ENCODE results near the gene COPS9.
A peak's percentile ranks its signal among the peaks of the same experiment; 100 is the strongest.

COPS9 gene

DNA sequence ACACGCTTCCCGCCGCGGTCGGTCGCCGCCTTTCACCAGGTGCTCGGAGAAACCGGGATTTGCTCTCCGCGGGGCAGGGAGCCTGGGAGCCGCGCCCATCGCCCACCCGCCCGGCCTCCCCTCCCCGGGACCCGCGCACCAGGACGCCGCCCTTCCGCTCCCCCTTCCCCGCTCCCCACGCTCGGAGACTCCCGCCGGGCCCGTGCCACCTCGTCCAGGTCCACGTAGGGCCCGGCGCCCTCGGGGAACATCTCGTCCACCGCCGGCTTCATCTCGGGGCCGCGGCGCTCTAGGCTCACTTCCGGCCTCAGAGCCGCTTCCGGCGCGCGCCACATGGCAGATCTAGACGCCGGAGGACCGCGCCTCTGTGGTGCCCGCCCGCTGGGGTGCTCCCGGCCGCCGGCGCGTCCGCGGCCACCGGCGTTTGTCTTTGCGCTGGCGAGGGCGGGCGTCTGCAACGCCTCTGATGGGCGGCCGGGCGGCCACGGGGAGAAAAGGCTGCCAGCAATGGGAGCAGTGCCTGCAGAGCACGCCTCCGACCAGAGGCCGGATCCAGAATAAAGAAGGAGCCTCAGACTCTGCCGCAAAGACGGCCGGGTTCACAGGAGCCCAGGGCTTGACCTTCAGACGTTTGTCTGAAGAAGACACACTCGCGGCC, at the start of gene COPS9:
Gene COPS9, minus strand, starts transcription at position 293 of the 658 bp plus-strand sequence. Its CDS starts 21 bp downstream, at position 272.
- peak; percentile 51 for DNase-seq

DNA sequence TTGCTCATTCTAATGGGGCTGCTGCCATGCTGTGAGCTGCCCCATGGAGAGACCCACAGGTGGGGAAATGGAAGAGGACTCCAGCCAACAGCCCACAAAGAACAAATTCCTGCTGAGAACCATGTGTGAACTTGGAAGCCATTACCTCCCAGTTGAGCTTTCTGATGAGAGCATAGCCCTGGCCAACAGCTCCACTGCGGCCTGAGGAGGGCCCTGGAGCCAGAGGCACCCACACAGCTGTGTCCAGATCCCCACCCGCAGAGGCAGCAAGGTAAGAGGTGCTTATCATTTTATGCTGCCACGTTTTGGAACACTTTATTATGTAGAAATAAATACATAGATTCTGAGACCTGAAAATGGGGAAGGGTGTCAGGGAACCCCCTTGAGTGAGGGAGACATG, 48.6 kb upstream of the COPS9 start:
- no peak for DNase-seq

DNA sequence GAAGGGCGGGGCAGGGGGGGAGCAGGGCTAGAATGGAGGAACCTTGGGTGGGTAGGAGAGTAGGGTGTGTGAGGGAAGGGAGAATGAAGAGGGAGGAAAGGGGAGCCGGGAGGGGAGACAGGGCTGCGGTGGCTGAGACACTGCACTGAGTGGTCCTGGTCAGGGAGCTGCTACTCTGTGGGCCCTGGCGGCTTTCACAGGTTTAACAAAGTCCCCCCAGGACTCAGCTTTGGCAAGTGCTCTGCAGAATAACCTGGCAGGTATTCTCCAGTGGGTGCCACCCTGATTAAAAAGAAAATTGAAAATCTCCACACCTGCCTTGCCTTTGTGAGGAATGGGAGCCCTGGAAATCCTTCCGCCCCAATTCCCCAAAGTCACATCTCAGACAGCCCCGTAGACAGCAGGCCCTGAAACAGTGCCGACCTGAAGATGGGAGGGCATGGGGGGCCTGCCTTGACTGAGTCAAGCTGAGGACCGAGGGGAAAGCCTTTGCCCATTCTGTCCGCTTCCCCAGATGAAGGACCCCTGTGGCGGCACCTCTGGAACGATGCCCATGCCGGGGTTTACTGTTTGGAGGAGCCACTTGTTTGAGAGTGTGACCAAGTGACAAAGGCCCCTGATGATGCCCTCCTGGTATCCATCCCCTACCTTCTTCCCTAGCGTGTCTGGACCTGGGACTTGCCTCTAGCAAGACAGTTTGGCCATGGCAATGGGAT, 47.9 kb upstream of the COPS9 start:
- DNase-seq: no peak

- peak; percentile 80 for DNase-seq
Measured at GRCh38 chr2:240183006-240183874, 47.1 kb upstream of the COPS9 start.

DNA sequence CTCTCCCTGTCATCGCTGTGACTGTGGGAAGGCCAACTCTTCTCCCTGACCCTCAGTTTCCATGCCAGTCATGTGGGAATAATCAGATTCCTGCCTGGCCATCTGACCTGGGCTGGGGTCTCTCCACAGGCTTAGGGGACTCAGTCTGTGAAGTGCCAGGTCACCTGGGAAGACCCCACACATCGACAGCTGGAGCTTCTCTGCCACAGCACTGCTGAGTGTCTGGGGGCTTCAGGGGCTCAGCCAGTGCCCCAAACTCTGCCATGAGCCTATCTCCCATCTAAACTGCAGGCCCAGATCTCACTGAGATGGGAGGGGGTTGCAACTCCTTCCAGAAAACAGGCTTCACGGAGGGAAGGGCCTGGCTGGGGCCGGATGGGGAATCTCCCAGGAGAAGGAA, 46.4 kb upstream of the COPS9 start:
- DNase-seq: no peak

- DNase-seq: peak; percentile 7
Measured at GRCh38 chr2:240182001-240182400, 45.9 kb upstream of the COPS9 start.

- DNase-seq: no peak
Measured at GRCh38 chr2:240179941-240180666, 44.0 kb upstream of the COPS9 start.

- DNase-seq: no peak
Measured at GRCh38 chr2:240179186-240179815, 43.2 kb upstream of the COPS9 start.

GRCh38 chr2:240178564-240178963, 42.5 kb upstream of the COPS9 start:
- DNase-seq: no peak

DNA sequence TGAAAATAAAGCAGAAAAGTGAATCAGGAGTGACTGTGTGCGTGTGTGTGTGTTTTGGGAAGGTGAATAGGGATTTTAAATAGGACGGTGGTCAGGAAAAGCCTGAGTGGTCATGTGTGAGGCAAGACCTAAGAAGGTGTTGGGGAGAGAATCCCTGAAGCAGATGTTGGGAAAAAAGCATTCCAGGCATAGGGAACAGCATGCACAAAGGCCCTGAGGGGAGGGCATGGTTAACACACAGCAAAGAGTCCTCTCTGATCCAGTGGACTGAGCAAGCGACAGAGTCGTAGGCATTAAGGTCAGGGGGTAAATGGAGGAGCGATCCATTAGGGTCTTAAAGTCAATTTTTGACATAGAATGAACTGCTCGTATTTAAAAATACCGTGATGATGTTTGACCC, 38.4 kb upstream of the COPS9 start:
- no peak for DNase-seq

- no peak for DNase-seq
Measured at GRCh38 chr2:240172071-240172895, 36.2 kb upstream of the COPS9 start.

DNA sequence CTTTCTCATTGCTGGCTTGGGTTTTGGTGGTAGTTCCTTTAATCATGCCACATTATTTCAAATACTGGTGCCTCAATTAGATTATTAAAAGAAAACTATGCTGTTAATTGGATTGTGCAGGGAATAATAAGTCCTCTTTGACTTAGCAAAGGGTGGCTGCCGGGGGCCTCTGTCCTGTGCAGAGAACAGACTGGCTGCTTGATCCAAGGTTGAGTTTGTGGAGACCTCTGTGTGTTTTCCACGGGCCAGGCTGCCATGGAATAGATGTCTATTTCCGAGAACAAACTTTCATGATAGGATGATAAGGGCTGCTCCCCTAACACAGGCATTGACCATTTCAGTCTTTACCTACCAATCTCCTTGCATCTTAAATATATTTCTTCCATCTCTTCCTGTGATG, 34.8 kb upstream of the COPS9 start:
- DNase-seq: no peak

- DNase-seq: no peak
Measured at GRCh38 chr2:240170354-240170735, 34.2 kb upstream of the COPS9 start.

GRCh38 chr2:240169486-240170353, 33.6 kb upstream of the COPS9 start:
- DNase-seq: no peak

- no peak for DNase-seq
Measured at GRCh38 chr2:240168546-240169361, 32.6 kb upstream of the COPS9 start.

DNA sequence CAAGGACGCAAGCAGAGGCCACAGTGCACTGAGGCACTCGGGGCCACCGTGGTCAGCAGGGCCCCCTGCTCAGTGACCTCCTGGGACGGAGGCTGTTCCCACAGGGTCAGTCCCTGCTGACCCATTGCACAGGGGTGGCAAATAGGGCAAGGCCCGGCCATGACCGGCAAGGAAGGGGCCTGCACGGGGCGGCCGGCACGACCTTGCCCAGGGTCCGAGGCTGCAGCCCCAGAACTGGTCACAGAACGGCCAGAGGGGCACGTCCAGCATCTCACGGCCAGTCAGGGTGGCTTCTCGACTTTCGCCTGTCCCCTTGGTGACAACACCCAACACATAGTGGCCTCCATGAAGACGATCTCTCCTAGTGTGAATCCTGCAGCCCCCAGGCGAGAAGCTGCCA, 31.9 kb upstream of the COPS9 start:
- DNase-seq: no peak

DNA sequence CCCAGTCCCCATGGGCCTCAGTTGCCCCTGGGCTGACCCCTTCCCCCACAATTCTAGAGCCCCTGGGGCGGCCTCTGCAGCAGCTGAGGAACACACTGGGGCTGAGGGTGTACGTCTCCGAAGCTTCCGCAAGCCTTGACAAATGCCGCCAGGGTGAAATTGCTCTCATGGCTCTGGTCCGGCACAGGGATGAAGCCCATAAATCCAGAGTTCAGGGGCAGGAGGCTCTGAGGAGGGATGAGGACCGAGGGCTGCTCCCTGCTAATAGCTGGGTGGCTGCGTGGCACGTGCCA, 31.4 kb upstream of the COPS9 start:
- DNase-seq: no peak

DNA sequence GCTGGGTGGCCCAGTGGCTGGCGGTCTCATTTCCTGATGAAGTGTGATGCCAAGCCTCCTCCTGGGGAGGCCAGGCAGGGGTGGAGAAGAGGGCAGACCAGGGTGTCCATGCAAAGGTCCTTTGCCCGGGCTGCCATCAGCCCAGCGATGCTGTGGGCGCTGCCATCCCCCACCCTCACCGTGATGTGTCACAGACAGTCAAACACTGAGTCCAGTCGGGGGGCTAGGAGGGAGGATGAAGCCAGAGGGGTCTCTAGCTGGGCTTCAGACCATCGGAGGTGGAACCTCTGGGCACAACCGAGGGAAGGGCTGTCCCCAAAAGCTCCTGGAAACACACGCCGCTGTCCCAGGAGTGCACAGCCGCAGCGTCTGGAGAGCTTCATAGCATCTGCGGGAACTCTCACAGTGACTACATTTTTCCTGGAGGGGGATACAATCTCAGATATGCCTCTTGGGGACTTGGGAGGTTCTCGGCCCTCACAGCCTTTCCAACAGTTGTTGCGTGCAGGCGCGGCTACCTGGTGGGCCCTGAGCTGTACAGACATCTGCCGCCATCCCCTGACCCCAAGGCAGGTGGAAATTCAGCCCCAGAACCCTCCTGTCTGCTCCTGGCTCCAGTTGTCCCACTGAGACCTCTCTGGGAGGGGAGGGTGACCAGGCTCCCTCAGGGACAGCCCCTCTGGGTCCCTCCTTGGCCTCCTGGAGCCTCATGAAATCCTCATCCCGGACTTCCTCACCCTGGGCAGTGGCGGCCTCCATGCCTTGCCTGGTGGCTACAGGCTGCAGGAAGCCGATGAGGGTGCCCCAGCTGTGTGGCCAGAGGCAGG, 30.9 kb upstream of the COPS9 start:
- DNase-seq: no peak

DNA sequence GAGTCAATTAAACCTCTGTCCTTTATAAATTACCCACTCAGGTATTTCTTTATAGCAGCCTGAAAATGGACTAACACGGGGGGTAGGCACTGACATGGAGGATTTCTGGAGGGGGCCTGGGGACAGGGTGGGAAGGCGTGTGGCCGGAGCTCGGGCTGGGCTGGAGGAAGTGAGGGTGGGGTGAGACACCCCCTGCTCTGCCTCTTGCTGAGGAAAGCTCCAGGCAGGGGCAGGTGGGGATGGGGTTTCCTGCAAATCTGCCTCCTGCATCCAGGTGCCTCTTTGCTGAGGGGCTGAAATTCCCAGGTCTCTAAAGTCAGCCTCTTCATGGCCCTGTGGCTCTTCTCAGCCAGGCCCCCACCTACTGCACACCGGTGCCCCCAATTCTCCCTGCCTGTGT, 30.1 kb upstream of the COPS9 start:
- no peak for DNase-seq
